DMS 273 (cell line): Measurements from ENCODE around the gene BCAR1.
"Not testable (repeated sequence)": the region's sequence is repeated elsewhere in the genome, so short reads cannot be mapped to it uniquely, and the experiment has no call there.

Experiments used
- DNase-seq: peaks from one replicate; lab custom pipeline; 2025; ENCODE audit not compliant: unreplicated experiment; lab: John Stamatoyannopoulos, UW

Gene BCAR1

GRCh38 chr16:75225678-75226515, 25.5 kb downstream of the BCAR1 start:
- no peak for DNase-seq

GRCh38 chr16:75225092-75225491, 26.3 kb downstream of the BCAR1 start:
- no peak for DNase-seq

- DNase-seq = peak; percentile 55
Measured at GRCh38 chr16:75224306-75225082, 26.9 kb downstream of the BCAR1 start.

- not testable (repeated sequence) for DNase-seq
Measured at GRCh38 chr16:75223129-75223528, 28.3 kb downstream of the BCAR1 start.

- DNase-seq = no peak
Measured at GRCh38 chr16:75222271-75222783, 29.1 kb downstream of the BCAR1 start.

- DNase-seq = no peak
Measured at GRCh38 chr16:75219838-75220237, 31.6 kb downstream of the BCAR1 start.

GRCh38 chr16:75219088-75219487, 32.3 kb downstream of the BCAR1 start:
- DNase-seq = no peak

GRCh38 chr16:75218256-75219076, 33.0 kb downstream of the BCAR1 start, which contains the start of gene CTRB1:
Gene CTRB1, plus strand, starts transcription at chr16:75218988. Its CDS starts 20 bp downstream, at chr16:75219008.
- no peak for DNase-seq

- DNase-seq = no peak
Measured at GRCh38 chr16:75217389-75217851, 34.0 kb downstream of the BCAR1 start.

- DNase-seq = no peak
Measured at GRCh38 chr16:75216576-75216975, 34.8 kb downstream of the BCAR1 start.

- no peak for DNase-seq
Measured at GRCh38 chr16:75216127-75216526, 35.3 kb downstream of the BCAR1 start.

GRCh38 chr16:75211286-75211685, 40.1 kb downstream of the BCAR1 start:
- DNase-seq = not testable (repeated sequence)

GRCh38 chr16:75209944-75210343, 41.5 kb downstream of the BCAR1 start:
- DNase-seq = no peak

GRCh38 chr16:75209514-75209913, 41.9 kb downstream of the BCAR1 start:
- not testable (repeated sequence) for DNase-seq

- DNase-seq = no peak
Measured at GRCh38 chr16:75208861-75209505, 42.4 kb downstream of the BCAR1 start.

GRCh38 chr16:75208242-75208825, 43.1 kb downstream of the BCAR1 start:
- DNase-seq = no peak

- DNase-seq = no peak
Measured at GRCh38 chr16:75207831-75208230, 43.6 kb downstream of the BCAR1 start.

- DNase-seq = no peak
Measured at GRCh38 chr16:75206749-75207451, 44.5 kb downstream of the BCAR1 start, which contains the start of gene CTRB2. Gene CTRB2, minus strand, starts transcription at chr16:75207161. Its CDS starts 20 bp downstream, at chr16:75207141.
